ENCODE measurements around the gene OR6J1.
"Not testable (repeated sequence)": the region's sequence is repeated elsewhere in the genome, so short reads cannot be mapped to it uniquely, and the experiment has no call there.

The OR6J1 gene

GRCh38 chr14:22650960-22651521 is 6.9 kb upstream of the OR6J1 start:
- Histone ChIP-seq H3K4me3 (ENCODE audit: insufficient read length, low read depth) (no peak overlapping the region), H3K9ac (ENCODE audit: insufficient read length, low read depth) (no peak overlapping the region), H3K27me3 (ENCODE audit: insufficient read depth, insufficient read length) (no peaks in the 10 kb centered on the region), H3K36me3 (ENCODE audit: insufficient read depth, insufficient read length, low read length) (no peaks in the 10 kb centered on the region), H3K4me1 (ENCODE audit: insufficient read depth, insufficient read length) (no peaks in the 10 kb centered on the region), H3K9me3 (ENCODE audit: insufficient read depth, low read length) (no peaks in the 10 kb centered on the region)
- TF ChIP-seq YY1 (IDR thresholded peaks at IDR 0.05; ENCODE audit: insufficient read depth, insufficient read length), result no peak
- TF ChIP-seq ZNF274 (IDR thresholded peaks at IDR 0.05; ENCODE audit: low read depth, low read length), result no peak
- TF ChIP-seq SUZ12 (IDR thresholded peaks at IDR 0.05; ENCODE audit: extremely low read depth, insufficient read depth, insufficient read length), result no peak
- DNase-seq (ENCODE audit: low read depth, low spot score), result no peak

- no peaks in the 10 kb centered on the region for H3K36me3 ChIP-seq (ENCODE audit: insufficient read depth, insufficient read length, low read length)
- TF ChIP-seq SUZ12 (IDR thresholded peaks at IDR 0.05; ENCODE audit: extremely low read depth, insufficient read depth, insufficient read length), result no peak
- TF ChIP-seq YY1 (IDR thresholded peaks at IDR 0.05; ENCODE audit: insufficient read depth, insufficient read length), result no peak
- no peak for TF ChIP-seq ZNF274 (IDR thresholded peaks at IDR 0.05; ENCODE audit: low read depth, low read length)
- H3K4me1 ChIP-seq (ENCODE audit: insufficient read depth, insufficient read length), result no peaks in the 10 kb centered on the region
- DNase-seq (ENCODE audit: low read depth, low spot score), result no peak
- no peak overlapping the region for H3K9ac ChIP-seq (ENCODE audit: insufficient read length, low read depth)
- H3K27me3 ChIP-seq (ENCODE audit: insufficient read depth, insufficient read length), result no peaks in the 10 kb centered on the region
- H3K9me3 ChIP-seq (ENCODE audit: insufficient read depth, low read length), result no peaks in the 10 kb centered on the region
- no peak overlapping the region for H3K4me3 ChIP-seq (ENCODE audit: insufficient read length, low read depth)
These were observed 6.0 kb upstream of the OR6J1 start for GRCh38 chr14:22650046-22650739.

DNA sequence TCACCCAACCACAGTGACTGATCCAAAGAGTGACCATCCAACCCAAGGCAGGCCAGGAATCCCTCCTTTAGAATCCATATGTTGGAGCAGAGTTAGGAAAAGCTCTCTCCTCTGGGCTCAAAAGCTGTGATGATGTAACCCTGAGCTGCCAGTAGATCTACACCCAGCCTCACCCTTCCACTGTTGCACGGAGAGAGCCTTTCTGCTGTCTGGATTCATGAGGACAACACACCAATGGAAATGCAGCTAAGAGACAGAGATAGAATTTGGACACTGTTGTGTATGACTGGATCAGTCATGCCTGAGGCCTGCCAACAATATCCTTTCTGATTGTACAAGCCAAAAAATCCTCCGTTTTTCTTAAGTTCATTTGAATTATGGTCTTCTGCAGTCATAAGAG is 4.4 kb upstream of the OR6J1 start:
- Histone ChIP-seq H3K4me1 (ENCODE audit: insufficient read depth, insufficient read length) (no peaks in the 10 kb centered on the region), H3K4me3 (ENCODE audit: insufficient read length, low read depth) (no peak overlapping the region), H3K27me3 (ENCODE audit: insufficient read depth, insufficient read length) (no peaks in the 10 kb centered on the region), H3K9me3 (ENCODE audit: insufficient read depth, low read length) (no peaks in the 10 kb centered on the region), H3K9ac (ENCODE audit: insufficient read length, low read depth) (no peak overlapping the region), H3K36me3 (ENCODE audit: insufficient read depth, insufficient read length, low read length) (no peaks in the 10 kb centered on the region)
- DNase-seq (ENCODE audit: low read depth, low spot score), result no peak
- no peak for TF ChIP-seq ZNF274 (IDR thresholded peaks at IDR 0.05; ENCODE audit: low read depth, low read length)
- TF ChIP-seq YY1 (IDR thresholded peaks at IDR 0.05; ENCODE audit: insufficient read depth, insufficient read length), result no peak
- TF ChIP-seq SUZ12 (IDR thresholded peaks at IDR 0.05; ENCODE audit: extremely low read depth, insufficient read depth, insufficient read length), result no peak

DNA sequence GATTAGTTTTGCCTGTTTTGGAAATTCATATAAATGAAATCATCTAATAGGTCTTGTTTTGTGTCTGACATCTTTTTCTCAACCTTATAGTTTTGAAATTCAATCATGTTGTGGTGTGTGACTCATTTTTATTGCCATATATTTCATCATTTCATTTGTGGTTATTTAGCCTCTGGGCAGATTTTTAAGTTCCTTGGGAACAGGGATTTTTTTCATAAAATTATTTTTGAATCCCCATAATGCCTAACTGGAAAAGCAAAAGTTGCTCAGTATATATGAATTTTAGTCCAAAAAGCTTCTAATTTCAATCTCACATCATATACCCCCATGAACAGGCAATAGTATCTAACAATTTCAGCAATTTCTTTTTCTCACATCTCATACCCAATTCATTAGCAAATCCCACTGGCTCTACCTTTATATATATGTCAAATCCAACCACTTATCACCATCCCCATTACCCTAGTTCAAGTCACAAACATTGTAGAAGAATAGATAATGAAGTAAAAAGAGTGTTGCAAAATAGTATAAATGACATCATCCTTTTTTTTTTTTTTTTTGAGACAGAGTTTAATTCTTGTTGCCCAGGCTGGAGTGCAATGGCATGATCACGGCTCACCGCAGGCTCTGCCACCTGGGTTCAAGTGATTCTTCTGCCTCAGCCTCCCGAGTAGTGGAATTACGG is 2.6 kb upstream of the OR6J1 start:
- TF ChIP-seq SUZ12 (IDR thresholded peaks at IDR 0.05; ENCODE audit: extremely low read depth, insufficient read depth, insufficient read length), result no peak
- TF ChIP-seq YY1 (IDR thresholded peaks at IDR 0.05; ENCODE audit: insufficient read depth, insufficient read length), result no peak
- TF ChIP-seq ZNF274 (IDR thresholded peaks at IDR 0.05; ENCODE audit: low read depth, low read length), result no peak
- Histone ChIP-seq H3K36me3 (ENCODE audit: insufficient read depth, insufficient read length, low read length) (no peaks in the 10 kb centered on the region), H3K4me3 (ENCODE audit: insufficient read length, low read depth) (no peak overlapping the region), H3K27me3 (ENCODE audit: insufficient read depth, insufficient read length) (no peaks in the 10 kb centered on the region), H3K9me3 (ENCODE audit: insufficient read depth, low read length) (no peaks in the 10 kb centered on the region), H3K4me1 (ENCODE audit: insufficient read depth, insufficient read length) (no peaks in the 10 kb centered on the region), H3K9ac (ENCODE audit: insufficient read length, low read depth) (no peak overlapping the region)
- DNase-seq (ENCODE audit: low read depth, low spot score), result no peak

- Histone ChIP-seq H3K9me3 (ENCODE audit: insufficient read depth, low read length) (no peaks in the 10 kb centered on the region), H3K9ac (ENCODE audit: insufficient read length, low read depth) (no peak overlapping the region), H3K4me3 (ENCODE audit: insufficient read length, low read depth) (no peak overlapping the region), H3K36me3 (ENCODE audit: insufficient read depth, insufficient read length, low read length) (no peaks in the 10 kb centered on the region), H3K4me1 (ENCODE audit: insufficient read depth, insufficient read length) (no peaks in the 10 kb centered on the region), H3K27me3 (ENCODE audit: insufficient read depth, insufficient read length) (no peaks in the 10 kb centered on the region)
- TF ChIP-seq ZNF274 (IDR thresholded peaks at IDR 0.05; ENCODE audit: low read depth, low read length) (no peak), YY1 (IDR thresholded peaks at IDR 0.05; ENCODE audit: insufficient read depth, insufficient read length) (no peak), SUZ12 (IDR thresholded peaks at IDR 0.05; ENCODE audit: extremely low read depth, insufficient read depth, insufficient read length) (no peak)
- no peak for DNase-seq (ENCODE audit: low read depth, low spot score)
These were observed 2.3 kb downstream of the OR6J1 start for GRCh38 chr14:22641846-22642245.

DNA sequence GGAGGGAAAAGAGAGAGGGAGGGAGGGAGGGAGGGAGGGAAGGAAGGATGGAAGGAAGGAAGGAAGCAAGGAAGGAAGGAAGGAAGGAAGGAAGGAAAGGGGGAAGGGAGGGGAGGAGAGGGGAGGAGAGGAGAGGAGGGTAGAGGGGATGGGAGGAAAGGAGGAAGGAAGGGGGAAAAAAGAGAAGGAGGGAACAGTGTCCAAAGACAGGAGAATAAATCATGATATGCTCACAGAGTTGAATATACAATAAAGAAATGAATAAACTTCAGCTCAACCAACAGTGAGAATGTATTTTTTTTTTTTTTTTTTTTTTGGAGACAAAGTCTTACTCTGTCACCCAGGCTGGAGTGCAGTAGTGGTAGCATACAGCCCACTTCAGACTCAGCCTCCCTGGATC is 4.0 kb downstream of the OR6J1 start:
- H3K27me3 ChIP-seq (ENCODE audit: insufficient read depth, insufficient read length), result no peaks in the 10 kb centered on the region
- H3K9me3 ChIP-seq (ENCODE audit: insufficient read depth, low read length), result no peaks in the 10 kb centered on the region; the same call in 1 of the 2 replicates
- H3K9ac ChIP-seq (ENCODE audit: insufficient read length, low read depth), result no peak overlapping the region
- no peaks in the 10 kb centered on the region for H3K4me1 ChIP-seq (ENCODE audit: insufficient read depth, insufficient read length)
- no peak for DNase-seq (ENCODE audit: low read depth, low spot score)
- no peak overlapping the region for H3K4me3 ChIP-seq (ENCODE audit: insufficient read length, low read depth)
- TF ChIP-seq YY1 (IDR thresholded peaks at IDR 0.05; ENCODE audit: insufficient read depth, insufficient read length) (no peak), SUZ12 (IDR thresholded peaks at IDR 0.05; ENCODE audit: extremely low read depth, insufficient read depth, insufficient read length) (no peak), ZNF274 (IDR thresholded peaks at IDR 0.05; ENCODE audit: low read depth, low read length) (no peak)
- H3K36me3 ChIP-seq (ENCODE audit: insufficient read depth, insufficient read length, low read length), result no peaks in the 10 kb centered on the region

DNA sequence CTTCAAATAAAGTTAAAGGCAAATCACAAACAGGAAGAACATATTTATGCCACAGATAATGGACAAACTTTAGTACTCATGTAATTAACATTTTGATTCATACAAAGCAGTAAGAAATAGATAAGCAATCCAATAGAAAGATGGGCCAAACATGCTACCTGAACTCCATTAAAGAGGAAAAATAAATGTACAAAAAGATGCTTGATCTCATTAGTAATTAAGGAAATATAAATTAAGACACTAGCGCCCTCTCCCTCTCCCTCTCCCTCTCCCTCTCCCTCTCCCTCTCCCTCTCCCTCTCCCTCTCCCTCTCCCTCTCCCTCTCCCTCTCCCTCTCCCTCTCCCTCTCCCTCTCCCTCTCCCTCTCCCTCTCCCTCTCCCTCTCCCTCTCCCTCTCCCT is 8.2 kb downstream of the OR6J1 start:
- H3K9me3 ChIP-seq (ENCODE audit: insufficient read depth, low read length); H3K27me3 ChIP-seq (ENCODE audit: insufficient read depth, insufficient read length); H3K4me3 ChIP-seq (ENCODE audit: insufficient read length, low read depth); H3K36me3 ChIP-seq (ENCODE audit: insufficient read depth, insufficient read length, low read length); H3K4me1 ChIP-seq (ENCODE audit: insufficient read depth, insufficient read length); H3K9ac ChIP-seq (ENCODE audit: insufficient read length, low read depth); DNase-seq (ENCODE audit: low read depth, low spot score): not testable (repeated sequence)
